ENCODE results near the gene TEX101. TPM values are rescaled to one million over a fixed set of nuclear protein-coding genes. Genes with fewer than 3 reads are reported as not detected.
A peak's percentile ranks its signal among the peaks of the same experiment; 100 is the strongest.
"Not testable (repeated sequence)": the region's sequence is repeated elsewhere in the genome, so short reads cannot be mapped to it uniquely, and the experiment has no call there.

The TEX101 gene
- total RNA-seq, 1 donor from 2014 or later: not detected

DNA sequence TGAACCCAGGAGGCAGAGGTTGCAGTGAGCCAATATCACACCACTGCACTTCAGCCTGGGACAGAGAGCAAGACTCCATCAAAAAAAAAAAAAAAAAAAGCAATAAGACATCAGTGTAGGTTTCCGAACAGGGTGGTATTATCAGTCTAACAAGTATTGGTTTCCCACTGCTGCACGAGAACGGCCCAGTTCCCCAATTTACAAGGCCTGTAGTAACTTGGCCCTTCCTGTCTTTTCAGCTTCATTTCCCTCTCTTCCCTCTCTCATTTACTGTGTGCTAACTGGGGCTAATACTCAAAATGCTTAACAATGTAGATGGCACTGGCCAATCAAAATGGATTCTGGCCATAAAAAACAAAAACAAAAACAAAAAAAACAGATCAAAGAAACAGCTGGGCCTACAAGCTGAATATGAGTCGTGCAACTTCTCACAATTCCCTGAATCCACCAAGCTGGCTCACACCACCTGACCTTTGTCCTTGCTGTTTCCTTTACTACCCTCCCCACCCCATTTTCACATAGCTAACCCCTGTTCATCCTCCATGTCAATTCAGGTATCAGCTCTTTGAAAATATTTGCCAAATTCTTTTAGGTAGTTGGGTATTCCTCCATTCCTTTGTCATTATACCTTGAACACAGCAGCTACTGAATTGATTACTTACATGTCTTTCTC is 2.4 kb downstream of the TEX101 start:
- DNase-seq (ENCODE audit: low read depth): no peak

DNA sequence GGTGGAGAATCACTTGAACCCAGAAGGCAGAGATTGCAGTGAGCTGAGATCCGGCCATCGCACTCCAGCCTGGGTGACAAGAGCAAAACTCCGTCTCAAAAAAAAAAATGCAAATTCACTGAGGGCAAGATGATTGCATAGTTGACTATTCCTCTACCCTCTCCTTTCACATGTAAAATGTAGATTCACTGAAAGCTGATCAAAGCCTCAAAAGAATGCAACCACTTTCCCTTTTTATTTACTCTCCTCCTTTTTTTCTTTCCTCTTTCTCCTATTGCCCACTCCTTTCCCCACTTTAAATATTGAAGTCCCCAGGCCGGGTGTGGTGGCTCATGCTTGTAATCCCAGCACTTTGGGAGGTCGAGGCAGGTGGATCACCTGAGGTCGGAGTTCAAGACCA is 6.3 kb downstream of the TEX101 start:
- DNase-seq (ENCODE audit: low read depth): no peak

DNA sequence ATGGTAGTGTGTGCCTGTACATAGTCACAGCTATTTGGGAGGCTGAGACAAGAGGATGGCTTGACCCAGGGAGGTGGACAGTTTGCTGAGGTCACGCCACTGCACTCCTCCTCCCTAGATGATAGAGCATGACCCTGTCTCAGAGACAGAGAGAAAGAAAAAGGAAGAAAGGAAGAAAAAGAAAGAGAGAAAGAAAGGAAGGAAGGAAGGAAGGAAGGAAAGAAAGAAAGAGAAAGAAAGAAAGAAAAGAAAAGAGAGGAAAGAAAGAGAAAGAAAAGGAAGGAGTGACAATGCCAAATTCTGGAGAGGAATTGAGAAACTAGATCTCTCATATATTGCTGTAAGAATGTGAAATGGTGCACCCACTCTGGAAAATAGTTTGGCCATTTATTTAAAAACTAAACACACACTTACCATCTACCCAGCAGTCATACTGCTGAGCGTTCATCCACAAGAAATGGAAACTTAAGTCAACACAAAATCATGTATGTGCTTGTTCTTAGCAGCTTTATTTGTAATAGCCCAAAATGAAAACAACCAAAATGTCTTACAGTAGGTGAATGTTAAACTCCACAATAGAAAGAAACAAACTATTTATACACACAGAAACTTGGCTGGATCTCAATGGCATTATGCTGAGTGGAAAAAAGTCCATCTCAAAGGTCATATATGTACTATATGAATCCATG is 7.5 kb downstream of the TEX101 start:
- DNase-seq (ENCODE audit: low read depth): no peak

DNA sequence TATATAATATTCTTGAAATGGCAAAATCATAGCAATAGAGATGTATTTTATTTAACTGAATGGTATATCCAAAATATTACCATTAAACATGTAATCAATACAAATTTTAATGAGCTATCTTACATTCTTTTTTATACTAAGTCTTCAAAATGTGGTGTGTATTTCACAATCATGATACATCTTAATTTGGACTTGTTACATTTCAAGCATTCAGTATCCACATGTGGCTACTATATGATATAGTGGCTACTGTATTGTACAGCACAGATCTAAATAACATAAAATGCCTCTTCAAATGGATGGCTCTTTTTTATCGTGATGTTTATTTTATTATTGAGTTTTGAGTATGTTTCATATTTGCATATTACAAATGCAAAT is 8.0 kb downstream of the TEX101 start:
- DNase-seq (ENCODE audit: low read depth): no peak

DNA sequence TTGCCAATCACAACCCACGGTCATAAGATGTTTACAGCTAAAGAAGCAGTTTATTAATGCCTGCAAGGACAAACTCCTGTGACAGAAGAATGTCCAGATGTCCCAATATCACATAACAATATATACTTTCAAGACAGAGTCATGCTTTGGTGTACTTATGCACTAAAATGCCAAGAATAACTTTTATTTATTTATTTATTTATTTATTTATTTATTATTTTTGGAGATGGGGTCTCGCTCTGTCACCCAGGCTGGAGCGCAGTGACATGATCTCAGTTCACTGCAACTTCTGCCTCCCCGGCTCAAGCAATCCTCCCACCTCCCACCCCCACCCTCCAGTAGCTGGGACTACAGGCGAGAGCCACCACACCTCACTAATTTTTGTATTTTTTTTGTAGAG is 9.1 kb downstream of the TEX101 start:
- DNase-seq (ENCODE audit: low read depth): no peak

DNA sequence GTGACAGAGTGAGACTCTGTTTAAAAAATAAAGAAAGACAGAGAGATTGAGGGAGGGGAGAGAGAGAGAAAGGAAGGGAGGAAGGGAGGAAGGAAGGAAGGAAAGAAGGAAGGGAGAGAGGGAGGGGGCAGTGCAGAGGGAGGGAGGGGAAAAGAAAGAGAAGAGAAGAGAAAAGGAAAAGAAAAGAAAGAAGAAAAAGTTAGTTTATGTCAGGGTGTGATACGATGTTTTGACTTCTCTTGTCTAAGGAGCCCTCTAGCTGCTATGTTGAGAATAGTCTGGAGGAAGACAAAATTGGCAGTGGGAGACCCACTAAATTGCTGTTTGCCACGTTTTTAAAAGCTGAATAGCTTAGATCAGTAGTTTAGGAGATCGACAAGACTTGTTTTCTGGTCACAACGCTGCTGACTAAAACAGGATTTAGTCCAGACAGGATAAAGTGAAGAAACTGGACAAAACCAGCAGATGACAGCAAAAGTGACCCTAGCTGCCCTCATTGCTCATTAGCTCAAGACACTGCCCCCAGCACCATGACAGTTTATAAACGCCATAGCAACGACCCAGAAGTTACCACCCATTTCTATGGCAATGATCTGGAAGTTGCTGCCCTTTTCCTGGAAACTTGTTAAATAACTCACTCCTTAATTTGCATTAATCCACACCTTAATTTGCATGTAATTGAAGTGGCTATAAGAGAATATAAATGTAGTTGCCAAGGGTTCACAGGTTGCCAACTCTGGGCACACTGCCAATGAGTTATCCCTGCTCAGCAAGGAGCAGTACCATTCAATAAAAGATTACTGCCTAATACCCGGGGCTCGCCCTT is 11.1 kb downstream of the TEX101 start:
- peak; percentile 24 for DNase-seq (ENCODE audit: low read depth)

DNA sequence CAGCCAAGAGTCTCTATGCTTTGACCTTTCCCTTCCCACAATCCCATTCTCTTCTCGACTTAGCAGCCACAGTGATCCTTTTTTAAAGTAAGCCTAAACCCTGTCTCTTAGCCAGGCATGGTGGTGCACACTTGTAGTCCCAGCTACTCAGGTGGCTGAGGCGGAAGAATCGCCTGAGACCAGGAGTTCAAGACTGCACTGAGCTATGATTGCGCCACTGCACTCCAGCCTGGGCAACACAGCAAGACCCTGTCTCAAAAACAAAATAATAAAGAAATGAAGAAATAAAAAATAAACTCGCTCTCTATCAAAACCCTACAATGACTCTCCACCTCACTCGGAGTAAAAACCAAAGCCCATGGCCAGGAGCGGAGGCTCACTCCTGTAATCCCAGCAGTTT is 14.7 kb downstream of the TEX101 start:
- DNase-seq (ENCODE audit: low read depth): no peak

DNA sequence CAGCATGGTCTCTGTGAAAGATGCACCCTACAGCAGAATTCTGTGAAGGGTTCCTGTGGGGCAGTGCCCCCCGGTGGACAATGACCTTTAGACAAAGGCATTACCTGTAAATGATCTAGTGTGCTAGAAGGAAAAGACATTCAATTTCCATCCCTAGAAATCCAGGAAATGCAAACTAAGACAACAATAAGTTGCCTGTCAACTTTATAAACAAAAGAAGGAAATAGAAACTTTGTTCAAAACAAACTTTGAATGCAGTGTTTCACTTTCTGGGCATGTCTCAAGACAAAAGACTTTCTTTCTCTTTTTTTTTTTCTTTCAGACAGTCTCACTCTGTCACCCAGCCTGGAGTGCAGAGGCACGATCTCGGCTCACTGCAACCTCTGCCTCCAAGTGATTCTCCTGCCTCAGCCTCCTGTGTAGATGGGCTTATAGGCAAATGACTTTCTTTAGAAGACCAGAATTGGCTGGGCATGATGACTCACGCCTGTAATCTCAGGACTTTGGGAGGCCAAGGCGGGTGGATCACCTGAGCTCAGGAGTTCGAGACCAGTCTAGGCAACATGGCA is 15.5 kb downstream of the TEX101 start:
- DNase-seq (ENCODE audit: low read depth): no peak

DNA sequence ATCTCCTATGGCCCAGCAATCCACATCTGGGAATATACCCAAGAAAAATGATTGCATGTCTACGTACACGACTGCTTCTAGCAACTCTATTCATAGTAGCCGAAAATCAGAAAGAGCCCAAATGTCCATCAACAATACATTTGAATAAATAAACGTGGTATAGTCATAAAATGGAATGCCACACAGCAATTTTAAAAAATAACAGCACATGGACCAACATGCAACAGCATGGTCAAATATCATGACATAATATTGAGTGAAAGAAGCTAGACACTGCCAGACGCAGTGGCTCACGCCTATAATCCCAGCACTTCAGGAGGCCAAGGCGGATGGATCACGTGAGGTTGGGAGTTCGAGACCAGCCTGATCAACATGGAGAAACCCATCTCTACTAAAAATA is 16.3 kb downstream of the TEX101 start:
- DNase-seq (ENCODE audit: low read depth): no peak

DNA sequence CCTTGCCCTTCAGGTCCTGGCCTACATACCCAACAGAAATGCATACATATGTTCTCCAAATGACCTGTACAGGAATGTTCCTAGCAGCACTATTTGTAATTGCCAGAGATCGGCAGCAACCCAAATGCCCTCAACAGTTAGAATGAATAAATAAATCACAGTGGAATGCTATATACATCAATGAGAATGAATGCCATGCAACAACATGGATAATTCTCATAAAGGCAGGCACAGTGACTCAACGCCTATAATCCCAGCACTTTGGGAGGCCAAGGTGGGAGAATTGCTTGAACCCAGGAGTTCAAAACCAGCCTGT is 18.6 kb downstream of the TEX101 start:
- no peak for DNase-seq (ENCODE audit: low read depth)

DNA sequence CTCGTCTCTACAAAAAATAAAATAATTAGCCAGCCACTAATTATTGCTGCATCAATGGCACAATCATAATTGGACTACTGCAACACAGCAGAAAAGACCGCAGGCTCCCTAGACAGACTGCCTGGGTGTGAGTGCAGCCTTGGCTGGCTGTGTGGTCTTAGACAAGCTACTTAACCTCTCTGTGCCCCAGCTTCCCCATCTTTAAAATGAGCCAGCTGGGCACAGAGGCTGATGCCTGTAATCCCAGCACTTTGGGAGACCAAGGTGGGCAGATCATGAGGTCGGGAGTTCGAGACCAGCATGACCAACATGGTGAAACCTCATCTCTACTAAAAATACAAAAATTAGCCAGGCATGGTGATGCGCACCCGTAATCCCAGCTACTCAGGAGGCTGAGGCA is 19.0 kb downstream of the TEX101 start:
- no peak for DNase-seq (ENCODE audit: low read depth)

DNA sequence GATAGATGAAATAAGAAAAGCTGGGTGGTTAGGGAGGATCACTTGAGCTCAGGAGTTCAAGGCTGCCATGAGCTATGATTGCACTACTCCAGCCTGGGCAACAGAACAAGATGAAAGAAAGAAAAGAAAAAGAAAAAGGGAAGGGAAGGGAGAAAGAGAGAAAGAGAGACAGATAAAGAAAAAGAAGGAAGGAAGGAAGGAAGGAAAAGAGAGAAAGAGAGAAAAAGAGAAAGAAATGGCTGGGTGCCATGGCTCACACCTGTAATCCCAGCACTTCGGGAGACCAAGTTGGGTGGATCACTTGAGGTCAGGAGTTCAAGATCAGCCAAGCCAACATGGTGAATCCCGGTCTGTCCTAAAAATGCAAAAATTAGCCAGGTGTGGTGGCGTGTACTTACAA is 21.1 kb downstream of the TEX101 start:
- no peak for DNase-seq (ENCODE audit: low read depth)

DNA sequence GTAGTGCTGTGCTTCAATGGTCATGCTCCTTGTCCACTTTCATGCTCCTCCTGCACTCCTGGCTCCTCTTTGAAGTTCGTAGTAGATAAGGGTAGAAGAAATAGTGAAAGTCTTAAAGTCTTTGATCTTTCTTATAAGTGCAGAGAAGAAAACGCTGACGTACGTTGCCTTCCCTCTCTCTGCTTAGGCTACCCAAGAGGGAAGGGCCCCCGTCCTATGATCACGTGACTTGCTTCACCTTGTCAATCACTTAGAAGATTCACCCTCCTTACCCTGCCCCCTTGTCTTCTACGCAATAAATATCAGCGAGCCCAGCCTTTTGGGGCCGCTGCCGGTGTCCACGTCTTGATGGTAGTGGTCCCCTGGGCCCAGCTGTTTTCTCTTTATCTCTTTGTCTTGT is 22.6 kb downstream of the TEX101 start:
- not testable (repeated sequence) for DNase-seq (ENCODE audit: low read depth)

DNA sequence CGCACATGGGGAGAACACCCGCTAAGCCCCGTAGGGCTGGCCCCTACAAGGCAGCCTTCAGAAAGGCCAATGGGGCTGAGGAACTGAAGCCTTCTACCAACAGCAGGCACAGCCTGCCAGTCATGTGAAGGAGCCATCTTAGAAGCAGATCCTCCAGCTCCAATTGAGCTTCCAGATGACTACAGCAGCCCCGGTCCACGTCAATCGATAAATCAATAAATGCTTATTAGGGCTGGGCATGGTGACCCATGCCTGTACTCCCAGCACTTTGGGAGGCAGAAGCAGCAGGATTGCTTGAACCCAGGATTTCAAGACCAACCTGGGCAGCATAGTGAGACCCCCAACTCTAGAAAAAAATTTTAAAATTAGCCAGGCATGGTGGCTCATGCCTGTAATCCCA is 23.0 kb downstream of the TEX101 start:
- no peak for DNase-seq (ENCODE audit: low read depth)

DNA sequence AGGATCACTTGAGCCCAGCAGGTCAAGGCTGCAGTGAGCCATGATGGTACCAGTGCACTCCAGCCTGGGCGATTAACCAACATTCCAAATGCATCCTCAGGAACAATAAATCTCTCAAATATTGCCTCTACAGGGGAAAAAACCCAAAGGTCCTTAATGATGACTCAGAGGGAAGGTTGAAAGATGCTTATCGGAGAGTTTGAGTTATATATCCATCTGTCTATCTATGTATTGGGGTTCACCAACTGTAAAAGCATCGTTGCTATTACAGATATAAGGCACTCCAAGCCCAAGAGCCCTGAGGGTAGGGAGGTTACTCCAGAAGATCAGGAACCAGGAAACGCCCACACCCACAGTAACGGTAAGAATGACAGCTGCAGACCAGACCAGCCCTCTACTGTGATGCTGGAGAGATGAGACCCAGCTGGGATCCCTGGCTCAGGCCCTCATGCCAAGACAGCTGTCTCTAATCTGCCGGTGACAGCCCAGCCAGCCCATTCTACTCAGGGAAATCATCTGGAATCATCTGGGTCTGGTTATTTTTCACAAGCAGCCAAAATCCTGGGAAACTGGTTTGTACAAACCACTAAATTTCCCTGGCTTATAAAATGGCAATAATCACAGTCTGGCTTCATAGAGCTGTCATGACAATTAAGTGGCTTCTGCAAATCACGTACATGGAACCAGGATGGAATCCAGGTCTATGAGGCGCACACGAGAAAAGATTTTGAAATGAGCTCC is 23.8 kb downstream of the TEX101 start:
- DNase-seq (ENCODE audit: low read depth): peak; percentile 92

DNA sequence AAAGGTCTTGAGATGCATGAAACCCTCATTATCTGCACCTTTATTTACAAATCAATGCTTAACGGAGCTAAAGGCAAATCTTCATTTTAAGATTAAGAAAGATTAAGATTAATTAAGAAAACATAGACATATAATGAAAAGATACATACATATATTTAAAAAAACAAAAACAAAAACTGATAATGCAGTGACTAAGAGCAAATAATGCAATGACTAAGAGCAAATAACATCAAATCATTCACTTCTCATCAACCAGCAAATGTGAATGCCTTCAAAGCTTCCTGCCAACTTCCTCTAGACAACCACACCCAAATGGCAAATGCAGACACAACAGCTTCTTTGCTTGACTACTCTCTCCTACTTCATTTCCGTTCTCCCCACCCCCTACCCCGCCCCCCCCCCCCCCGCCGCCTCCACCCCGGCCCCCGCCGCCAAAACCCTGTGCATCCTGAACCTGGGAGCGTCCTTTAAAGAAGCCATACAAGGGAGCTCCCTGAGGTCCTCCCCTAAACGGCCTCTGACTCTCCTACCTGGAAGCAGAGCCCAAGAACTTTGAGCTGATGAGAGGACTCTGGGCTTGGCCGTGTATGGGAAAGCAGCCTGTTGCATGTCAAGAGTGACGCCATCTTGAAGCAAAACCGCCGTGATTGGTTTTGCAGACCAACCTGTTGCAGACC is 24.5 kb downstream of the TEX101 start:
- peak; percentile 35 for DNase-seq (ENCODE audit: low read depth)

DNA sequence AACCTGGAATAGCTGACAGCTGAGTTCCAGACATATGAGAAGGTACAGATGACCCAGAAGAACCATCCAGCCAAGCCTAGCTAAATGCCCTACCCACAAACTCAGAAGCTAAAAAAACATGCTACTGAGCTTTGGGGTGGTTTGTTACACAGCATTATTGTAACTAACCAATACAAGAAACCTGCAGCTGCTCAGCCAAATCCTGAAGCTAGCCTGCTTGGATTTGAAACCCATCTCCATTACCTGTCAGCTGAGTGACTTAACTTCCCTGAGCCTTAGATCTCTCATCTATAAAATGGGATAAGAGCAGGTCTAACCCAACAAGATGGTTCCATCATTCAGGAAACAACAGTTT is 25.0 kb downstream of the TEX101 start:
- DNase-seq (ENCODE audit: low read depth): no peak

DNA sequence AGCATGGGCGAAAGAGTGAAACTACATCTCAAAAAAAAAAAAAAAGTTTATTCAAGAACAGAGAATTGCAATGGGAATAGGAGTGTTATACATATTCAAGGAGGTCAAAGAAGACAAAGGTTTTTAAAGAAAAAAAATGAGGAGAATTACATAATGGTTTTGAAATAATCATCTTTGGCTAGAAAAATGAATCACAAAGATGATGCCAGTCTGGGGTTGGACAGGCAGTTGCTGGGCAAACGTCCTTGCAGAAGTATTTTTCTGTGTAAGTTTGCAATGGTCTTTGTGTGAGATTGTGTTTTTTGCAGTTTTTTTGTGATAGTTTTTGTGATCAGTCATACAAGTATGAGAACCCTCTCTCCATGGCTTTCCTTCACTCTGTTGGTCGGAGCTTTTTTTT is 27.0 kb downstream of the TEX101 start:
- peak; percentile 9 for DNase-seq (ENCODE audit: low read depth)

DNA sequence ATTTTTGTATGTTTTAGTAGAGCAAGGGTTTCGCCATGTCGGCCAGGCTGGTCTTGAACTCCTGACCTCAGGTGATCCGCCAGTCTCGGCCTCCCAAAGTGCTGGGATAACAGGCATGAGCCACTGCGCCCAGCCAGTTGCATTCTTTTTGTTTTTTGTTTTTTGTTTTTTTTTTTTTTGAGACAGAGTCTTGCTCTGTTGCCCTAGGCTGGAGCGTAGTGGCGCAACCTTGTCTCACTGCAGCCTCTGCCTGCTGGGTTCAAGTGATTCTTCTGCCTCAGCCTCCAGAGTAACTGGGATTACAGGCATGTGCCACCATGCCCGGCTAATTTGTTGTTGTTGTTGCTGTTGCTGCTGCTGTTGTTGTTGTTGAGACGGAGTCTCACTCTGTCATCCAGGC is 29.4 kb downstream of the TEX101 start:
- DNase-seq (ENCODE audit: low read depth): not testable (repeated sequence)

DNA sequence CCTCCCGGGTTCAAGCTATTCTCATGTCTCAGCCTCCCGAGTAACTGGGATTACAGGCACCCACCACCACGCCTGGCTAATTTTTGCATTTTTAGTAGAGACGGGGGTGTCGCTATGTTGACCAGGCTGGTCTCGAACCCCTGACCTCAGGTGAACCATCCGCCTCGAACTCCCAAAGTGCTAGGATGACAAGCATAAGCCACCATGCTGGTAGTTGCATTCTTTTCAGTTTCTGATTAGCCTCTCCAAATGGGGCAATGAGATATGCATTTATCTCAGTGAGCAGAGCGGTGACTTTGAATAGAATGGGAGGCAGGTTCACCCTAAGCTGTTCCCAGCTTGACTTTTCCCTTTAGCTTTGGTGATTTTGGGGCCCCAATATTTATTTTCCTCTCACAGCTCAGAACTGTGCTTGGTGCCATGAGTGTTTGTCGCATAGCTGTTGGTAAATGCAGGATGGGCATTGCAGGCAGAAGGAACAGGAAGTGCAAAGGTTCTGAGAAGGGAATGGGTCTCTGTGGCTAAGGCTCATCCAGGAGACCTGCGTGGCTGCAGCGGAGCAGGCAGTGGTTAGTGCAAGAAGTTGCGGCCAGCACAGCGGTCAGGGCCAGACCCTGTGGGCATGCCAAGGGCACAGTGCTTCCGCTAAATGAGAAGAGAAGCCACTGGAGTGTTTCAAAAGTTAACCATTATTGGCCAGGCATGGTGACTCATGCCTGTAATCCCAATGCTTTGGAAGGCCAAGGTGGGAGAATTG is 30.0 kb downstream of the TEX101 start:
- no peak for DNase-seq (ENCODE audit: low read depth)
